Body of pancreas (tissue), 4 donors: ENCODE data around the gene STK17A. TPM values are rescaled to one million over a fixed set of nuclear protein-coding genes. Genes with fewer than 3 reads are reported as not detected.

Source experiments
- ATAC-seq: fragments of 150-250 bp; one replicate; pipeline ENCODE4 v1.9.1; 2016
- DNase-seq, 4 donors: peaks; one replicate each; pipeline ENCODE4 v3.0.0-alpha.2; 2019
- H3K27ac ChIP-seq, 4 donors: fragments of 200-600 bp; sonication (generic); 1 replicate in 3 of 4; 2 replicates in 1 of 4; pipeline versions ENCODE4 v1.5.1 to v1.6.1; 2016 to 2019; ENCODE audit warnings: mild to moderate bottlenecking in 1 of 4, mixed read lengths in 1 of 4, moderate library complexity in 1 of 4
- H3K27me3 ChIP-seq, 2 donors: fragments of 200-600 bp; sonication (generic); one replicate each; pipeline ENCODE4 v1.6.0; 2016; ENCODE audit warnings: mild to moderate bottlenecking in 1 of 2
- H3K36me3 ChIP-seq, 2 donors: fragments of 200-600 bp; sonication (generic); replicated peaks in 1 of 2; 2 replicates each; pipeline ENCODE4 v1.5.1; 2016; ENCODE audit warnings: low read depth in 2 of 2; ENCODE audit not compliant: insufficient read depth in 1 of 2
- H3K4me1 ChIP-seq: fragments of 200-600 bp; sonication (generic); one replicate; pipeline ENCODE4 v1.6.0; 2016
- H3K4me3 ChIP-seq, 2 donors: fragments of 200-600 bp; sonication (generic); 1 replicate in 1 of 2; 2 replicates in 1 of 2; pipeline ENCODE4 v1.5.1; 2016 to 2019
- H3K9me3 ChIP-seq, 3 donors: fragments of 200-600 bp; sonication (generic); 1 replicate in 2 of 3; 2 replicates in 1 of 3; pipeline ENCODE4 v1.5.1; 2016
- CTCF ChIP-seq, 7 experiments: fragments of 450-650 bp in 4 of 7; fragments of 200-600 bp in 3 of 7; sonication (generic) in 3 of 7; IDR thresholded peaks; one replicate each; pipeline ENCODE4 v1.5.1; 2016 to 2019; ENCODE audit warnings: antibody characterized with exemption in 7 of 7
- POLR2A ChIP-seq, 3 donors: fragments of 450-650 bp; IDR thresholded peaks; one replicate each; pipeline ENCODE4 v1.6.1; 2016; ENCODE audit warnings: antibody characterized with exemption in 3 of 3, mild to moderate bottlenecking in 2 of 3
- WGBS, 2 donors: methylation state at CpG; one replicate each; pipeline ENCODE4 v1.1.5; 2017; 5-methylcytosine and 5-hydroxymethylcytosine counted together
- intact Hi-C: fragments of 100-400 bp; cut with DNase I; formaldehyde crosslinking; loops from one replicate; pipeline ENCODE4 v1.15.1; 2023
- total RNA-seq, 2 donors: library from RNA; depleted of rRNA; stranded (reverse); fragments of >200 nt; gene quantifications; one replicate each; pipeline ENCODE4 v1.1.0, GENCODE V29; 2016

STK17A gene
- total RNA-seq, 2 donors from 2014 or later: 8.6 to 18.7 TPM

- Histone ChIP-seq H3K4me3 (no peak overlapping the region), H3K27me3 (no peaks in the 10 kb centered on the region), H3K36me3 (peaks cover 0 to 5% of the 10 kb centered on the region in 2 donors), H3K27ac (no peak overlapping the region), H3K4me1 (no peaks in the 10 kb centered on the region), H3K9me3 (no peaks in the 10 kb centered on the region)
- ATAC-seq: no peak
- no peak for TF ChIP-seq POLR2A (IDR thresholded peaks at IDR 0.05)
- no peak for TF ChIP-seq CTCF (IDR thresholded peaks at IDR 0.05)
- DNase-seq: no peak
- intact Hi-C loops: no loop called here
- WGBS, 2 donors: 82% methylated on average over 1 of the region's 1 CpG
Measured at GRCh38 chr7:43602256-43602655, 19.3 kb downstream of the STK17A start.

GRCh38 chr7:43604251-43604650, 21.3 kb downstream of the STK17A start:
- H3K27ac ChIP-seq: no peak overlapping the region
- WGBS, 2 donors: 97 to 100% methylated on average over 1 of the region's 1 CpG
- peaks cover 0 to 1% of the 10 kb centered on the region in 2 donors for H3K36me3 ChIP-seq
- TF ChIP-seq POLR2A (IDR thresholded peaks at IDR 0.05) (no peak), CTCF (IDR thresholded peaks at IDR 0.05) (no peak)
- intact Hi-C loops: no loop called here
- ATAC-seq (no peak), DNase-seq (no peak)
- H3K4me3 ChIP-seq: no peak overlapping the region
- no peaks in the 10 kb centered on the region for H3K27me3 ChIP-seq
- no peaks in the 10 kb centered on the region for H3K9me3 ChIP-seq
- no peaks in the 10 kb centered on the region for H3K4me1 ChIP-seq

- H3K27me3 ChIP-seq: no peaks in the 10 kb centered on the region
- DNase-seq (no peak), ATAC-seq (no peak)
- H3K27ac ChIP-seq: no peak overlapping the region
- no peaks in the 10 kb centered on the region for H3K4me1 ChIP-seq
- WGBS, 2 donors: 80 to 90% methylated on average over 2 of the region's 2 CpGs
- H3K9me3 ChIP-seq: no peaks in the 10 kb centered on the region
- H3K36me3 ChIP-seq: peaks cover 0 to 7% of the 10 kb centered on the region in 2 donors
- H3K4me3 ChIP-seq: no peak overlapping the region
- intact Hi-C loops: no loop called here
- TF ChIP-seq CTCF (IDR thresholded peaks at IDR 0.05): no peak
- TF ChIP-seq POLR2A (IDR thresholded peaks at IDR 0.05): no peak
Measured at GRCh38 chr7:43609097-43609496, 26.2 kb downstream of the STK17A start.

GRCh38 chr7:43612128-43612527, 29.2 kb downstream of the STK17A start:
- Histone ChIP-seq H3K27me3 (no peaks in the 10 kb centered on the region), H3K36me3 (peaks cover 0 to 7% of the 10 kb centered on the region in 2 donors), H3K27ac (no peak overlapping the region), H3K4me3 (no peak overlapping the region), H3K9me3 (no peaks in the 10 kb centered on the region), H3K4me1 (peaks cover 4% of the 10 kb centered on the region)
- intact Hi-C loops: no loop called here
- TF ChIP-seq POLR2A (IDR thresholded peaks at IDR 0.05) (no peak), CTCF (IDR thresholded peaks at IDR 0.05) (no peak)
- ATAC-seq (no peak), DNase-seq (no peak)
- 94% methylated on average over 5 of the region's 5 CpGs for WGBS, 2 donors
